Effector CD4-positive, alpha-beta T cell (primary cell): Measurements from ENCODE around the gene RAP1GAP2.

ENCODE experiments used
- DNase-seq: peaks from one replicate; pipeline ENCODE4 v3.0.0-alpha.2; 2020

Gene RAP1GAP2

GRCh38 chr17:2952174-2952845 is 156.1 kb downstream of the RAP1GAP2 start:
- DNase-seq: no peak

- no peak for DNase-seq
Measured at GRCh38 chr17:2954898-2955445, 158.7 kb downstream of the RAP1GAP2 start.

GRCh38 chr17:2955931-2956582 is 159.8 kb downstream of the RAP1GAP2 start:
- no peak for DNase-seq

GRCh38 chr17:2957631-2958286 is 161.5 kb downstream of the RAP1GAP2 start:
- no peak for DNase-seq

- DNase-seq: no peak
Measured at GRCh38 chr17:2958706-2959222, 162.5 kb downstream of the RAP1GAP2 start.

- DNase-seq: no peak
Measured at GRCh38 chr17:2959371-2960130, 163.3 kb downstream of the RAP1GAP2 start.

GRCh38 chr17:2961446-2961845 is 165.2 kb downstream of the RAP1GAP2 start:
- DNase-seq: no peak

GRCh38 chr17:2962236-2962635 is 166.0 kb downstream of the RAP1GAP2 start:
- DNase-seq: no peak

- no peak for DNase-seq
Measured at GRCh38 chr17:2962729-2963128, 166.5 kb downstream of the RAP1GAP2 start.

GRCh38 chr17:2963332-2964027 is 167.2 kb downstream of the RAP1GAP2 start:
- DNase-seq: no peak

- DNase-seq: no peak
Measured at GRCh38 chr17:2964028-2964356, 167.8 kb downstream of the RAP1GAP2 start.

GRCh38 chr17:2964370-2964769 is 168.1 kb downstream of the RAP1GAP2 start:
- no peak for DNase-seq

- DNase-seq: no peak
Measured at GRCh38 chr17:2964831-2965230, 168.6 kb downstream of the RAP1GAP2 start.

GRCh38 chr17:2965621-2966595 is 169.7 kb downstream of the RAP1GAP2 start:
- DNase-seq: no peak

GRCh38 chr17:2967515-2967914 is 171.3 kb downstream of the RAP1GAP2 start:
- no peak for DNase-seq

- no peak for DNase-seq
Measured at GRCh38 chr17:2971851-2972250, 175.6 kb downstream of the RAP1GAP2 start.

- DNase-seq: no peak
Measured at GRCh38 chr17:2972749-2973148, 176.5 kb downstream of the RAP1GAP2 start.

GRCh38 chr17:2974347-2974746 is 178.1 kb downstream of the RAP1GAP2 start:
- no peak for DNase-seq

GRCh38 chr17:2975469-2975958 is 179.3 kb downstream of the RAP1GAP2 start:
- no peak for DNase-seq

- DNase-seq: no peak
Measured at GRCh38 chr17:2977157-2977556, 180.9 kb downstream of the RAP1GAP2 start.

- DNase-seq: no peak
Measured at GRCh38 chr17:2978116-2978515, 181.9 kb downstream of the RAP1GAP2 start.
